HAP-1 (cell line): ENCODE measurements around the gene RGS10.
"Not testable (repeated sequence)": the region's sequence is repeated elsewhere in the genome, so short reads cannot be mapped to it uniquely, and the experiment has no call there.

Experiments
- DNase-seq, 2 experiments: peaks; one replicate each; pipeline ENCODE4 v3.0.0-alpha.2; 2016 to 2020; ENCODE audit warnings: low spot score in 2 of 2
- H3K27me3 ChIP-seq: fragments of 250-450 bp; sonication (Bioruptor Pico); 2 replicates; pipeline ENCODE4 v1.5.1; 2020; ENCODE audit warnings: low read depth, mild to moderate bottlenecking, moderate library complexity
- H3K36me3 ChIP-seq: fragments of 250-450 bp; sonication (Bioruptor Pico); replicated peaks from 2 replicates; pipeline ENCODE4 v1.5.1; 2020; ENCODE audit warnings: mild to moderate bottlenecking
- H3K4me1 ChIP-seq: fragments of 250-450 bp; sonication (Bioruptor Pico); 2 replicates; pipeline ENCODE4 v1.5.1; 2020; ENCODE audit warnings: mild to moderate bottlenecking
- H3K4me3 ChIP-seq: fragments of 250-450 bp; sonication (Bioruptor Pico); 2 replicates; pipeline ENCODE4 v1.5.1; 2020; ENCODE audit warnings: mild to moderate bottlenecking, moderate library complexity
- H3K9me3 ChIP-seq: fragments of 250-450 bp; sonication (Bioruptor Pico); 2 replicates; pipeline ENCODE4 v1.5.1; 2020; ENCODE audit warnings: mild to moderate bottlenecking, moderate library complexity
- in situ Hi-C: fragments of 300-500 bp; cut with MboI; formaldehyde crosslinking; loops from 3 replicates; pipeline ENCODE4 v1.14.3; 2020; ENCODE audit warnings: low sequenced_read_pairs, inconsistent platforms, mixed read lengths

The RGS10 gene

GRCh38 chr10:119470920-119471702 lies 71.4 kb downstream of the RGS10 start:
- no peak for DNase-seq

GRCh38 chr10:119469846-119470245 lies 72.7 kb downstream of the RGS10 start:
- in situ Hi-C loops = no loop called here
- no peaks in the 10 kb centered on the region for H3K4me1 ChIP-seq
- H3K27me3 ChIP-seq = peaks cover 6% of the 10 kb centered on the region

More at GRCh38 chr10:119470920-119471702, 71.4 kb downstream of the RGS10 start:
- Histone ChIP-seq H3K27me3 (peaks cover 6% of the 10 kb centered on the region), H3K4me1 (no peaks in the 10 kb centered on the region), H3K4me3 (no peak overlapping the region), H3K9me3 (no peaks in the 10 kb centered on the region), H3K36me3 (no peaks in the 10 kb centered on the region)
- in situ Hi-C loops = no loop called here

DNA sequence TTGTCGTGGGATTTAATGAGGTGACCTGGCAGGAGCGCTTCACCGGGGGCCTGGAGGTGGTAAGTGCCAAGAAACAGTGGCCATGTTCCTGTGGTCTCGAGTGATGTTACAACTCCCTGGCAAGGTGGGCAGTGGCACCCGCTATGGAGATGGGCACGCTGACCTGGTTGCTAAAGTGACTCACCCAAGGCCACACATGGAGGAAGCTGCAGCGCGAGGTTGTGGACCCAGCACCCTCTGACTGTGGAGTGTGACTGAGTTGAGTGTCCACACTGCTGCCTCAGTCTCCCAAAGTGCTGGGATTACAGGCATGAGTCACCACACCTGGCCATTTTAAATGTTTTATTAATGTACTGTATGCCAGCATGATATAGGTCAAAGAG lies 73.2 kb downstream of the RGS10 start:
- no peak overlapping the region for H3K4me3 ChIP-seq
- in situ Hi-C loops = no loop called here
- peaks cover 6% of the 10 kb centered on the region for H3K27me3 ChIP-seq

More at GRCh38 chr10:119469846-119470245, 72.7 kb downstream of the RGS10 start:
- H3K4me3 ChIP-seq = no peak overlapping the region
- DNase-seq = no peak
- H3K36me3 ChIP-seq = no peaks in the 10 kb centered on the region
- H3K9me3 ChIP-seq = no peaks in the 10 kb centered on the region

DNA sequence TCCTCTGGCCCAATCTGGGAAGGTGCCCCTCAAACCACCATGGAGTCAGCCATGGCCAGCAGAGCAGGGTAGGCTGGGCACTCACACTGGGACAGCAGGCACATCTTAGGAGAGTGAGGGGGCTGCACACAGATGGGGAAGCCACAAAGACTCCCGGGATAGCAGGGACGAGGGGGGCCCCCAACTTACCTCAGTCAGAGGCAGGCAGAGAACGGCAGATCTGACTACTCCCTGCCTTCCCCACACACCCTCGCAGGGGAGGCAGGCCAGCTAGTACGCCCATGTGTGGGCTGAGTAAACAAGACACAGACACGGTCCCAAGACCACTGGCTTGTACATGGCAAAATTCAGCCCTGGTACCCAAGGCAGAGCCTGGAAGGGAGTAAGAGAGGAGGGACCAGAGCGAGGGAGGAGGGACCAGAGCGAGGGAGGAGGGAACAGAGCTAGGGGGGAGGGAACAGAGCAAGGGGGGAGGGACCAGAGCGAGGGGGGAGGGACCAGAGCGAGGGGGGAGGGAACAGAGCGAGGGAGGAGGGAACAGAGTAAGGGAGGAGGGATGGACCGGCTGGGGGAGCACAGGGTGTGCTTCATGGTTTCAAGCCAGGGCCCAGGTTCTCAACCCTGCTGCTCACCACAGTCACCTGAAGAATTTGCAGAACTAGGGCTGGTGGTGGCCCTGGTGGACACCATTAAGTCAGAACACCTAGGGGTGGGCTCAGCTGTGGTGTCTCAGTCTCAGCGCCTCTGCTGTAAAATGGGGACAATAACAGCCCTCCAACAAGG lies 73.8 kb downstream of the RGS10 start:
- in situ Hi-C loops = no loop called here
- H3K36me3 ChIP-seq = no peaks in the 10 kb centered on the region
- no peaks in the 10 kb centered on the region for H3K9me3 ChIP-seq
- DNase-seq = no peak
- H3K4me1 ChIP-seq = no peaks in the 10 kb centered on the region
- H3K27me3 ChIP-seq = peaks cover 6% of the 10 kb centered on the region
- no peak overlapping the region for H3K4me3 ChIP-seq

More for the DNA sequence above, 73.2 kb downstream of the RGS10 start:
- H3K4me1 ChIP-seq = no peaks in the 10 kb centered on the region
- DNase-seq = no peak
- H3K36me3 ChIP-seq = no peaks in the 10 kb centered on the region
- H3K9me3 ChIP-seq = no peaks in the 10 kb centered on the region

DNA sequence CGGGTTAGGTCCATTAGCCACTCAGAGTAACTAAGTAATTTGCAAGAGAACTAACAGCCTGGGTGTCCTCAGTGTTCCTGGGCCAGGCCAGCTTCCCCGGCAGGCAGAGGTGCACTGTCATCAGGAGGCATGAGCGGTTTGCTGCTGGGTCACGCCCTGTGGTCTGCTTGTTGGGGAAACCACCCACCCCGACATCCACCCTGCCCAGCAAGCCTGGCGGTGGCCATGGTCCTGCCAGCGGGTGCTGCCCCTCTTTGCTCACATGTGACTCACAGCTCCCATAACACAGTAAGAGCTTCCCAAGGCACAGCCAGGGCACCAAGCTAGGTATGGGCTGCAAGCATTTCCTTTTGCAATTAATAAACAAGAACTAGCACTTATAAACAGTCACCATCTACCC lies 75.9 kb downstream of the RGS10 start:
- no peak for DNase-seq
- no peak overlapping the region for H3K4me3 ChIP-seq
- no peaks in the 10 kb centered on the region for H3K36me3 ChIP-seq
- in situ Hi-C loops = no loop called here
- no peaks in the 10 kb centered on the region for H3K4me1 ChIP-seq
- H3K27me3 ChIP-seq = peaks cover 6% of the 10 kb centered on the region
- no peaks in the 10 kb centered on the region for H3K9me3 ChIP-seq

DNA sequence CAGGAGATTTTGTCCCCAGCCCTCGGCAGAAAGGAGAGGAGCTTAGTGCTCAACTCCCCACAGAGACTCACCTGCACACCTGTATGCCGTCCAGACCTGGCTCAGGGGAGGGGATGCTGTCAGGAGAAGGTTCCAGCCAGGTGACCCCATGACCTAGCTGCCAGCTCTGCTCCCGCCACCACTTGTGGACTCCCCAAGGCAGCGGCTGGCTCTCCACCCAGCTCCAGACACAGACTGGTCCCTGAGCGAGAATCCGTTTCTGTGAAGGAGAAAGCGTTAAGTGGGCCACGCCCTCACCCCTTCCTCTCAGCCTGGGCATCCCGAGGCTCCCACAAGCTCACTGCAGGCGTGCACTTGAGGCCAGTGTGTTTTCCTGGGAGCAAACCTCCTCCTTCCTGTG lies 76.4 kb downstream of the RGS10 start:
- in situ Hi-C loops = no loop called here
- Histone ChIP-seq H3K36me3 (no peaks in the 10 kb centered on the region), H3K27me3 (peaks cover 6% of the 10 kb centered on the region), H3K4me3 (no peak overlapping the region), H3K4me1 (no peaks in the 10 kb centered on the region), H3K9me3 (no peaks in the 10 kb centered on the region)
- DNase-seq = no peak

- H3K4me1 ChIP-seq = no peaks in the 10 kb centered on the region
- H3K36me3 ChIP-seq = no peaks in the 10 kb centered on the region
- in situ Hi-C loops = no loop called here
- DNase-seq = no peak
- no peaks in the 10 kb centered on the region for H3K27me3 ChIP-seq
- H3K4me3 ChIP-seq = no peak overlapping the region
- no peaks in the 10 kb centered on the region for H3K9me3 ChIP-seq
These were observed 77.4 kb downstream of the RGS10 start for GRCh38 chr10:119465085-119465484.

DNA sequence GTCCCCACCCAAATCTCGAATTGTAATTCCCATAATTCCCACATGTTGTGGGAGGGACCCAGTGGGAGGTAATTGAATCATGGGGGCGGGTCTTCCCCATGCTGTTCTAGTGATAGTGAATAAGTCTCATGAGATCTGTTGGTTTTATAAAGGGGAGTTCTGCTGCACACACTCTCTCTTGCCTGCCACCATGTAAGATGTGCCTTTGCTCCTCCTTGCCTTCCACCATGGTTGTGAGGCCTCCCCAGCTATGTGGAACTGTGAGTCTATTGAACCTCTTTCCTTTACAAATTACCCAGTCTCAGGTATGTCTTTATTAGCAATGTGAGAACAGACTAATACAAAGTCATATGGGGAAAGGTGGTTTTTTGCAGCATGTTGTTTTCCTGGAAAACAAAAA lies 79.3 kb downstream of the RGS10 start:
- in situ Hi-C loops = not testable (repeated sequence)

DNA sequence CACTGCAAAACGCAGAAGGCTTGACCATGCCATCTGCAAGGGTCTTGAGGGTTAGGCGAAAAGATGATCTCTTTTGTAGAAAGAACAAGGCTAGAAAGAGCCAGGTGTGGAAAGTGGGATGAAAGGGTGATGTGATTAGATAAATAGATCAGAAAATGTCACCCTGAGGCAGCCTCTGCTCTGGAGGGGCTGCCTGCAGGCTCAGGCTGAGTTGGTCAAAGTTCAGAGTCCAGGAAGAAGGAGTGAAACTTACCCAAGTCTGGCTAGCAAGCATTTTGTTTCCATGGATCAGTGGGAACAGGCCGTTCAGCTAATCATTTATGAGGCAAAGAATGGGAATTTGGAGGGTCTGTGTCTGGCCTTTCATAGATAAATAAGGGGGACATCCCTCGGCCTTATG lies 79.7 kb downstream of the RGS10 start:
- H3K36me3 ChIP-seq = no peaks in the 10 kb centered on the region
- no peaks in the 10 kb centered on the region for H3K9me3 ChIP-seq
- H3K27me3 ChIP-seq = no peaks in the 10 kb centered on the region
- no peak for DNase-seq
- in situ Hi-C loops = no loop called here
- no peaks in the 10 kb centered on the region for H3K4me1 ChIP-seq
- no peak overlapping the region for H3K4me3 ChIP-seq

More for the DNA sequence above, 79.3 kb downstream of the RGS10 start:
- H3K36me3 ChIP-seq, DNase-seq, H3K4me1 ChIP-seq, H3K4me3 ChIP-seq, H3K9me3 ChIP-seq, H3K27me3 ChIP-seq: not testable (repeated sequence)

DNA sequence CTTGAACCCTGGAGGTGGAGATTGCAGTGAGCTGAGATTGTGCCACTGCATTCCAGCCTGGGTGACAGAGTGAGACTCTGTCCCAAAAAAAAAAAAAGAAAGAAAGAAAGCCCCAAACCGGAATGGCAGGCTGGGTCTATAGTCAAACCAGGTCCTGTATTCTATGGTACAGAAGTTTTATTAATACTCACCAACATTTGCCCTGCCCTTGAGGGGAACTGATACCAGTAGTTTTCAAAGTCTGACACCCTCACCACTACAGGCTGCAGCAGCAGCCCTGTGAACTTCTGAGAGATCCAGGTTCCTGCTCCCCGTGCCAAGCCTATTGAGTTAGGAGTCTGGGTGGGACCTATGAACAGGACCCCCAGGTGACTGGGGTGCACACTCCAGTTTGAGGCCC lies 80.6 kb downstream of the RGS10 start:
- no peak for DNase-seq

DNA sequence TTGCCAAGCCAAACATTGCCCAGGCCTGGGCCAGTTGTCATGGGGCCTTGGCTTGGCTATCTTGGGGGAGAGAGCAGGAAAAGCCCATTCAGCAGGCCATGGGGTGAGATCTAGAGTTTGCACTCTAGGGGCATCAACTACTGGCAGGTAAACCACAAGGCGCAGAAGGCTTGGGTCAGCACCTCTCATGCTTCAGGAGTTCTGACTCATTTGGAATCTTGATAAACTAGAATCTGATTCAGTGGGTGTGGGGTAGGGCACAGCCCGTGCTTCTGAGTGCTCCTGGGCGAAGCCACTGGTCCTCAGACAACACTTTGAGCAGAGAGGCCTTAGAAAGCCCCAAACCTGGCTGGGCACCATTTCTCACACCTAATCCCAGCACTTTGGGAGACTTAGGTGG lies 81.1 kb downstream of the RGS10 start:
- Histone ChIP-seq H3K36me3 (no peaks in the 10 kb centered on the region), H3K9me3 (no peaks in the 10 kb centered on the region), H3K4me1 (no peaks in the 10 kb centered on the region), H3K27me3 (no peaks in the 10 kb centered on the region), H3K4me3 (no peak overlapping the region)
- in situ Hi-C loops = no loop called here
- DNase-seq = no peak

More for the DNA sequence above, 80.6 kb downstream of the RGS10 start:
- H3K4me3 ChIP-seq = no peak overlapping the region
- in situ Hi-C loops = no loop called here
- no peaks in the 10 kb centered on the region for H3K4me1 ChIP-seq
- H3K36me3 ChIP-seq = no peaks in the 10 kb centered on the region
- H3K9me3 ChIP-seq = no peaks in the 10 kb centered on the region
- H3K27me3 ChIP-seq = no peaks in the 10 kb centered on the region

GRCh38 chr10:119460369-119461195 lies 81.9 kb downstream of the RGS10 start:
- Histone ChIP-seq H3K36me3 (no peaks in the 10 kb centered on the region), H3K27me3 (no peaks in the 10 kb centered on the region), H3K4me1 (no peaks in the 10 kb centered on the region), H3K9me3 (no peaks in the 10 kb centered on the region), H3K4me3 (no peak overlapping the region)
- no peak for DNase-seq
- in situ Hi-C loops = no loop called here

DNA sequence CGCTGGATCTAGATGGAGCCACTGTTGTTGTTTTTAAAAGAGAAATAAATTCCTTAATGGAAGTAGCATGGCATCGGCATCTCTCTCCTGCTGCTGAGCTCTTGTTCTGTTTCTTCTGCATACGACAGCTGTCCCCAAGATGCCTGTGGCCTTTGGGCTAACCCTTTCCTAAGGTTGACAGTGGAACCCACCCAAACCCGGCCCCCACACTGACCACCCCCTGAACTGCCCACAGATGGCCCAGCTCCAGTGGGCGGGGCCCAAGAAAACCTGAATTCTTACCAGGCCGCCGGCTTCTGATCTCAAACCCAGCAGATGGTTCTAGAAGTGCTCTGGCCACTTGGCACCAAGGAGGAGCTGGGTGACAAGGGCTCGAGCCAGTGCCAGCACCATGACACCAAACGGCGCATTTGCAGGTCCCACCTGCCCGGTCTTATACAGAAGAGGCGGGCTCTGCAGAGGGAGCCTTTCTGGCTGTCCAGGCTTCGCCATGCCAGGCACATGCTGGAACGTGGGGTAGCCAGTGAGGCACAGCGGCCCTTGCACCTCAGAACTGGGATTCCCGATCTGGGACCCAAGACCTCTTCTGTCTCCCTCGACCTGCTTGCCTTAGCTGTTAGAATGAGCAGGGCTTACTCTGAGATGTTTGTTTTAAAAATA lies 82.7 kb downstream of the RGS10 start:
- in situ Hi-C loops = no loop called here

More for the DNA sequence above, 82.7 kb downstream of the RGS10 start:
- Histone ChIP-seq H3K4me3 (no peak overlapping the region), H3K4me1 (no peaks in the 10 kb centered on the region), H3K27me3 (no peaks in the 10 kb centered on the region), H3K9me3 (no peaks in the 10 kb centered on the region), H3K36me3 (no peaks in the 10 kb centered on the region)
- no peak for DNase-seq
